Measurements from ENCODE around the gene TANGO2. TPM values are rescaled to one million over a fixed set of nuclear protein-coding genes. Genes with fewer than 3 reads are reported as not detected.

TANGO2 gene
- total RNA-seq, 1 donor from 2014 or later = 20.9 TPM

GRCh38 chr22:20009582-20010306, 11.2 kb upstream of the TANGO2 start:
- Histone ChIP-seq H3K36me3 (ENCODE audit: control insufficient read depth, insufficient read depth, low read length) (no peaks in the 10 kb centered on the region), H3K4me3 (ENCODE audit: low read depth, low read length) (no peak overlapping the region), H3K27me3 (ENCODE audit: control insufficient read depth, insufficient read depth, low read length) (no peaks in the 10 kb centered on the region)
- no peak for TF ChIP-seq CTCF (IDR thresholded peaks at IDR 0.05; ENCODE audit: insufficient read depth, low read length, poor library complexity, severe bottlenecking)
- no peak for DNase-seq (ENCODE audit: low read depth)

- no peak for DNase-seq (ENCODE audit: low read depth)
- H3K27me3 ChIP-seq (ENCODE audit: control insufficient read depth, insufficient read depth, low read length) = no peaks in the 10 kb centered on the region
- no peaks in the 10 kb centered on the region for H3K36me3 ChIP-seq (ENCODE audit: control insufficient read depth, insufficient read depth, low read length)
- no peak for TF ChIP-seq CTCF (IDR thresholded peaks at IDR 0.05; ENCODE audit: insufficient read depth, low read length, poor library complexity, severe bottlenecking)
- H3K4me3 ChIP-seq (ENCODE audit: low read depth, low read length) = no peak overlapping the region
Measured at GRCh38 chr22:20010307-20011122, 10.4 kb upstream of the TANGO2 start.

- no peaks in the 10 kb centered on the region for H3K36me3 ChIP-seq (ENCODE audit: control insufficient read depth, insufficient read depth, low read length)
- H3K27me3 ChIP-seq (ENCODE audit: control insufficient read depth, insufficient read depth, low read length) = peaks cover 5% of the 10 kb centered on the region
- no peak for TF ChIP-seq CTCF (IDR thresholded peaks at IDR 0.05; ENCODE audit: insufficient read depth, low read length, poor library complexity, severe bottlenecking)
- no peak for DNase-seq (ENCODE audit: low read depth)
- no peak overlapping the region for H3K4me3 ChIP-seq (ENCODE audit: low read depth, low read length)
Measured at GRCh38 chr22:20011123-20011992, 9.6 kb upstream of the TANGO2 start.

GRCh38 chr22:20011993-20012740, 8.7 kb upstream of the TANGO2 start:
- Histone ChIP-seq H3K4me3 (ENCODE audit: low read depth, low read length) (no peak overlapping the region), H3K36me3 (ENCODE audit: control insufficient read depth, insufficient read depth, low read length) (no peaks in the 10 kb centered on the region), H3K27me3 (ENCODE audit: control insufficient read depth, insufficient read depth, low read length) (peaks cover 7% of the 10 kb centered on the region)
- TF ChIP-seq CTCF (IDR thresholded peaks at IDR 0.05; ENCODE audit: insufficient read depth, low read length, poor library complexity, severe bottlenecking) = no peak
- no peak for DNase-seq (ENCODE audit: low read depth)

- H3K36me3 ChIP-seq (ENCODE audit: control insufficient read depth, insufficient read depth, low read length) = no peaks in the 10 kb centered on the region
- no peak for TF ChIP-seq CTCF (IDR thresholded peaks at IDR 0.05; ENCODE audit: insufficient read depth, low read length, poor library complexity, severe bottlenecking)
- H3K4me3 ChIP-seq (ENCODE audit: low read depth, low read length) = no peak overlapping the region
- peaks cover 13% of the 10 kb centered on the region for H3K27me3 ChIP-seq (ENCODE audit: control insufficient read depth, insufficient read depth, low read length)
- DNase-seq (ENCODE audit: low read depth) = no peak
Measured at GRCh38 chr22:20012741-20013331, 8.1 kb upstream of the TANGO2 start.
